Sigmoid colon (tissue), 7 donors: ENCODE data around the gene C1QTNF9B. TPM values are rescaled to one million over a fixed set of nuclear protein-coding genes. Genes with fewer than 3 reads are reported as not detected.

Experiments used
- DNase-seq: peaks from one replicate; pipeline ENCODE4 v3.0.0-alpha.2; 2019
- H3K27ac ChIP-seq, 4 donors: fragments of 200-600 bp; sonication (generic); one replicate each; pipeline ENCODE4 v1.5.1; 2016 to 2019; ENCODE audit warnings: mild to moderate bottlenecking in 1 of 4
- H3K27me3 ChIP-seq, 3 donors: fragments of 200-600 bp; sonication (generic); one replicate each; pipeline ENCODE4 v1.5.1; 2019; ENCODE audit warnings: mild to moderate bottlenecking in 1 of 3
- H3K36me3 ChIP-seq, 4 donors: fragments of 200-600 bp; sonication (generic); one replicate each; pipeline ENCODE4 v1.5.1; 2016 to 2019
- H3K4me1 ChIP-seq, 4 donors: fragments of 200-600 bp; sonication (generic); one replicate each; pipeline ENCODE4 v1.5.1; 2017 to 2019
- H3K4me3 ChIP-seq, 4 donors: fragments of 200-600 bp; sonication (generic); one replicate each; pipeline ENCODE4 v1.5.1; 2017 to 2019; ENCODE audit warnings: mild to moderate bottlenecking in 2 of 4, moderate library complexity in 1 of 4
- H3K9me3 ChIP-seq, 4 donors: fragments of 200-600 bp in 3 of 4; sonication (generic) in 3 of 4; one replicate each; pipeline versions ENCODE4 v1.5.1 to v1.6.1; 2013 to 2019
- CTCF ChIP-seq, 4 experiments: fragments of 450-650 bp in 3 of 4; fragments of 200-600 bp in 1 of 4; IDR thresholded peaks; one replicate each; pipeline ENCODE4 v1.5.1; 2016 to 2019; ENCODE audit warnings: antibody characterized with exemption in 4 of 4, mild to moderate bottlenecking in 3 of 4, moderate library complexity in 2 of 4
- EP300 ChIP-seq, 4 donors: sonication (generic); formaldehyde crosslinking; IDR thresholded peaks; one replicate each; pipeline ENCODE4 v1.6.1; 2017; ENCODE audit warnings: antibody characterized with exemption in 4 of 4
- POLR2A ChIP-seq, 2 donors: fragments of 450-650 bp; IDR thresholded peaks; one replicate each; pipeline ENCODE4 v1.6.1; 2016; ENCODE audit warnings: antibody characterized with exemption in 2 of 2, mild to moderate bottlenecking in 2 of 2, moderate library complexity in 2 of 2
- POLR2AphosphoS5 ChIP-seq, 4 donors: sonication (generic); formaldehyde crosslinking; IDR thresholded peaks; one replicate each; pipeline ENCODE4 v1.6.1; 2017; ENCODE audit warnings: antibody characterized with exemption in 4 of 4
- WGBS, 2 donors: extraction: QIAGEN DNeasy Blood & Tissue Kit; methylation state at CpG; one replicate each; pipeline ENCODE4 v1.1.7; 2013; 5-methylcytosine and 5-hydroxymethylcytosine counted together
- intact Hi-C: fragments of 100-400 bp; cut with DNase I; formaldehyde crosslinking; loops from one replicate; pipeline ENCODE4 v1.15.1; 2023
- polyA plus RNA-seq, 3 donors: library from polyadenylated mRNA; stranded (reverse); fragments of 200-250 nt; gene quantifications; one replicate each; pipeline ENCODE4 v1.2.3, GENCODE V29; 2013
- total RNA-seq, 4 donors: library from RNA; depleted of rRNA; stranded (reverse); fragments of >200 nt; gene quantifications; one replicate each; pipeline ENCODE4 v1.1.0, GENCODE V29; 2016
- donor health status: healthy with polysubstance abuse.
- donor health status: Bipolar disorder and iron deficiency.
- donor health status: healthy.

C1QTNF9B gene
- total and polyA plus RNA-seq, 7 donors: 0.13 TPM; not detected in 6

- Histone ChIP-seq H3K27me3 (no peaks in the 10 kb centered on the region), H3K4me3 (no peak overlapping the region), H3K9me3 (no peaks in the 10 kb centered on the region), H3K36me3 (no peaks in the 10 kb centered on the region), H3K27ac (no peak overlapping the region), H3K4me1 (no peaks in the 10 kb centered on the region)
- DNase-seq: no peak
- TF ChIP-seq CTCF (IDR thresholded peaks at IDR 0.05) (no peak), EP300 (IDR thresholded peaks at IDR 0.05) (no peak), POLR2A (IDR thresholded peaks at IDR 0.05) (no peak), POLR2AphosphoS5 (IDR thresholded peaks at IDR 0.05) (no peak)
- intact Hi-C loops: no loop called here
Observed at GRCh38 chr13:23909606-23910005, 12.3 kb upstream of the C1QTNF9B start.

GRCh38 chr13:23905766-23906165 lies 8.5 kb upstream of the C1QTNF9B start:
- no peak for DNase-seq
- Histone ChIP-seq H3K36me3 (no peaks in the 10 kb centered on the region), H3K4me1 (peaks cover 0 to 11% (median 7%) of the 10 kb centered on the region in 4 donors), H3K27me3 (peaks cover 16 to 32% (median 19%) of the 10 kb centered on the region in 3 donors), H3K9me3 (no peaks in the 10 kb centered on the region), H3K4me3 (no peak overlapping the region), H3K27ac (no peak overlapping the region)
- TF ChIP-seq POLR2A (IDR thresholded peaks at IDR 0.05) (no peak), EP300 (IDR thresholded peaks at IDR 0.05) (no peak), CTCF (IDR thresholded peaks at IDR 0.05) (no peak), POLR2AphosphoS5 (IDR thresholded peaks at IDR 0.05) (no peak)
- intact Hi-C loops: no loop called here
- 87 to 90% methylated on average over 2 of the region's 2 CpGs for WGBS, 2 donors

GRCh38 chr13:23903906-23904280 lies 6.6 kb upstream of the C1QTNF9B start:
- H3K9me3 ChIP-seq: no peaks in the 10 kb centered on the region
- H3K4me3 ChIP-seq: no peak overlapping the region
- H3K36me3 ChIP-seq: no peaks in the 10 kb centered on the region
- peaks cover 16 to 32% (median 19%) of the 10 kb centered on the region in 3 donors for H3K27me3 ChIP-seq
- DNase-seq: no peak
- H3K4me1 ChIP-seq: peaks cover 0 to 11% (median 7%) of the 10 kb centered on the region in 4 donors
- H3K27ac ChIP-seq: no peak overlapping the region
- WGBS, 2 donors: 38 to 56% methylated on average over 16 of the region's 16 CpGs
- TF ChIP-seq POLR2A (IDR thresholded peaks at IDR 0.05) (no peak), POLR2AphosphoS5 (IDR thresholded peaks at IDR 0.05) (no peak), CTCF (IDR thresholded peaks at IDR 0.05) (no peak), EP300 (IDR thresholded peaks at IDR 0.05) (no peak)
- intact Hi-C loops: no loop called here

GRCh38 chr13:23902975-23903905 lies 5.9 kb upstream of the C1QTNF9B start:
- Histone ChIP-seq H3K27ac (no peak overlapping the region), H3K27me3 (peaks cover 16 to 32% (median 19%) of the 10 kb centered on the region in 3 donors), H3K9me3 (no peaks in the 10 kb centered on the region), H3K4me1 (peaks cover 0 to 11% (median 9%) of the 10 kb centered on the region in 4 donors), H3K36me3 (no peaks in the 10 kb centered on the region), H3K4me3 (peak overlapping the region in 2 of 4 donors; percentile 14 to 18)
- 10 to 11% methylated on average over 67 of the region's 67 CpGs for WGBS, 2 donors
- intact Hi-C loops: no loop called here
- no peak for TF ChIP-seq CTCF (IDR thresholded peaks at IDR 0.05)
- no peak for TF ChIP-seq EP300 (IDR thresholded peaks at IDR 0.05)
- no peak for TF ChIP-seq POLR2A (IDR thresholded peaks at IDR 0.05)
- TF ChIP-seq POLR2AphosphoS5 (IDR thresholded peaks at IDR 0.05): no peak
- DNase-seq: no peak
